GM21390 (cell line): ENCODE measurements around the gene SACM1L.

Source experiments
- ATAC-seq: cut with Tn5 transposase; IDR thresholded peaks from one replicate; pipeline ENCODE4 v1.9.1; 2021; ENCODE audit not compliant: unreplicated experiment

SACM1L gene

GRCh38 chr3:45781841-45782240 is 92.6 kb downstream of the SACM1L start:
- ATAC-seq = no peak

- ATAC-seq = no peak
These were observed 93.2 kb downstream of the SACM1L start for GRCh38 chr3:45782381-45782780.

- no peak for ATAC-seq
These were observed 94.5 kb downstream of the SACM1L start for GRCh38 chr3:45783667-45784066.

GRCh38 chr3:45785605-45786150 is 96.5 kb downstream of the SACM1L start:
- ATAC-seq = no peak

GRCh38 chr3:45786801-45787495 is 97.8 kb downstream of the SACM1L start:
- no peak for ATAC-seq

GRCh38 chr3:45787551-45787950 is 98.4 kb downstream of the SACM1L start:
- no peak for ATAC-seq

GRCh38 chr3:45789235-45789812 is 100.1 kb downstream of the SACM1L start:
- ATAC-seq = no peak

- ATAC-seq = no peak
These were observed 101.4 kb downstream of the SACM1L start for GRCh38 chr3:45790596-45790995.

- no peak for ATAC-seq
These were observed 102.8 kb downstream of the SACM1L start for GRCh38 chr3:45792036-45792435.

GRCh38 chr3:45792516-45793172 is 103.4 kb downstream of the SACM1L start:
- ATAC-seq = no peak

- ATAC-seq = no peak
These were observed 104.4 kb downstream of the SACM1L start for GRCh38 chr3:45793482-45794176.

GRCh38 chr3:45794177-45794560 is 105.0 kb downstream of the SACM1L start:
- no peak for ATAC-seq

- ATAC-seq = no peak
These were observed 105.5 kb downstream of the SACM1L start for GRCh38 chr3:45794660-45795059.
